SH-SY5Y (cell line): ENCODE measurements around the gene RBMS1.

Experiments used
- GATA2 ChIP-seq: IDR thresholded peaks from 2 replicates; pipeline ENCODE4 v1.6.1; 2011; ENCODE audit warnings: mild to moderate bottlenecking, low read depth, low read length
- GATA3 ChIP-seq: IDR thresholded peaks from 2 replicates; pipeline ENCODE4 v1.6.1; 2011; ENCODE audit warnings: low read depth, mild to moderate bottlenecking, low read length, moderate library complexity

DNA sequence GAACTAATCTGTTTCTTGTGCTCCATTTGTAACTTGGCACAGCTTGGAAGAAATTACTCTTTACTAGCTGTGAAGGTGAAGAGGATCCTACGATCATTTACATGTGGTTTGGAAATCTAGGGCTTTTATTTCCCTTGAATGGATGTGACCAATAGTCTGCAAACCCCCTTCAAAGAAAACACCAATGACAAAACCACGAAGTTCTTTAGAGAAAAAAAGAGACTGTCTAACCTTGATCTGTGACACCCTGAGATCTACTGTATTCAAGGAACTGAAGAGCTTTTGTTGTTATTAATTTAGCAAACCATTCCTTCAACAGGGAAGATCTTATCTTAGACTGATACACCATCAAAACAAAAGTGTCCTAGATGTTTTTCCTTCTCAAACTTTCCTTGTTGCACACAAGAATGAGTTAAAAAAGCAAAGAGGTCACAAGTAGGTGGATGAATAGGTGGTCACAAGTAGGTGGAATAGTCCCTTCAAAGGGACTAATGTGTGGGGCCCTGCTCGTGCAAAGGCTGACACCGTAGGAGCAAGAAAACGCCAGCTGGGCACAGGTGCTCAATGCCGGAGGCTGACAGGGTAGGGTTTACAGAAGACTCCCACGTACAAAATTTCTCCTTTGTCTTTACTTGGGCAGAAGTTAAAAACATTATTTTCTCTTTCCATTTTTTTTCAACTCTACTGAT lies 197.9 kb downstream of the RBMS1 start:
- no peak for TF ChIP-seq GATA2
- no peak for TF ChIP-seq GATA3
